AG20443 (cell line): Measurements from ENCODE around the gene KPNA6.

Experiments used
- DNase-seq: peaks from one replicate; pipeline ENCODE4 v3.0.0; 2012; ENCODE audit warnings: low spot score, mixed read lengths

The KPNA6 gene

DNA sequence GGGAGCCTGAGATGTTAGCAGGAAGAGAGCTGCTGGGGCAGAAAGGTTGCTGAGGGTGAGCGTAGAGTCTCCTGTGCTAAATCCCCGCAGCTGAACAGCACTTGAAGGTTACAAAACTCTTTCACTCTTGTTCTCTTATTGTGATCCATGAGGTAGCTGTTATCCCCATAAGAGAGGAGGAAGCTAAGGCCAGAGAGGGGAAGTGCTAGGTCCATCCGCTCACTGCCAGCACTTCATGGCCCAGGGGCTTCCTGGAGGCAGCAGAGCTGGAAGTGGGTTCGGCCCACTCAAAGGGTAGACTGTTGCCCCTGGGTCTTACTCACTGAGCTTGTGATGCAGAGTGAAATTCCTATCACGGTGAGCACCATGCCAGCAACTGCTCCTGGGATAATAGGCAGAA is 108.7 kb downstream of the KPNA6 start:
- DNase-seq: no peak

DNA sequence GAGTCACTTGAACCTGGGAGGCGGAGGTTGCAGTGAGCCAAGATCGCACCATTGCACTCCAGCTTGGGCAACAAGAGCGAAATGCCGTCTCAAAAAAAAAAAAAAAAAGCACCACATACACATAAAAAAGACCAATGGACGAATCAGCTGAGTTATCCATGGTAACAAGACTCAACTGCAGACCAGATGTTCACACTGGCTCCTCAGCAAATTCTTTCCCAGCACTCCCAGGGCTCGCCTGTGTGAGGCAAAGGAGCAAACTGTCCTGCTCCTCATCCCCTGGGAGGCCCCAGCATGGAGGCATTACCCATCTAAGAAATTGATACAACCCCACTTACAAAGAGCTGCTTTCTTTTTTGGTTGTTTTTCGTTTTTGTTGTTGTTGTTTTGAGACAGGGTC is 111.2 kb downstream of the KPNA6 start:
- DNase-seq: peak; percentile 44

DNA sequence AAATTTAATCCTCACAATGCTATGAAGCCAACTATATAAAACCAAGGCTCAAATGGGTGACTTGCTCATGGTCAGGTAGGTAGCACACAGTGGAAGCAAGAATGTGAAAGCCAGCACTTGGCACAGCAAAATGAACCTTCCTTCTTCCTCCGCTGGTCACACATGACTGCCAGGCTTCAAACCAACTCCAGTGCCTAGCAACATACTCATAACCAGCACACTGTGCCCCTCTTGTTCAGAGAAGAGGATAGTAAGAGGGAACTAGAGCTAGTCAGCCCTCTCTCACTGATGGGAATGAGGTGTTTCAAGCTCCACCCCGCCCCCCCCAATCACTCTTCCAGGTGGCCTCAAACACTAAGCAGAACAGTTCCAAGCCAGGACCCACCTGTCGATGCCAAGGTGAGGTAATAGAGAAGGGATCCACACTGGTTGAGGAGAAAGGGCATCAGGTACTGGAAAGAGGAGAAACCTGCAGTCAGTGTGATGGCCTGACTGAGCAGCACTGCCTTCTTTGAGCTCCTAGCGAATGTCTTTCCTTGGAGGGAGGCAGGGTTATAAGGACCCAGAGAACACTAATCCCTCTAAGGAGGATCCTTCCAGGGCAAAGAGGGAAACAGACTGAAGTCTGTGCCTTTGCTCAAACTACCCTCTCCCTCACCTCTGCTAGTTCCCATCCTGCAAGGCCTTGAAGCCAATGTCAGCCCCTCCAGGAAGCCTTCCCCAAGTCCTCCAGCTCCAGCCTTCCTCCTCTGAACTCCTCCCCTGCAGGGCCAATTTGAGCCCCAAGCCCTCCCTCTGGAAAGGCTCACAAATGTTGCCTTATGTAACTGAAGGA is 113.1 kb downstream of the KPNA6 start:
- DNase-seq: no peak

GRCh38 chr1:32221581-32221979 is 113.7 kb downstream of the KPNA6 start:
- DNase-seq: no peak

GRCh38 chr1:32221980-32222755 is 114.3 kb downstream of the KPNA6 start, which contains the start of the genes EIF3I and TMEM234:
Gene EIF3I, plus strand, starts transcription at chr1:32222407. Its CDS starts 35 bp downstream, at chr1:32222442.
Gene TMEM234, minus strand, starts transcription at chr1:32222353. Its CDS starts 31 bp downstream, at chr1:32222322.
- peak; percentile 95 for DNase-seq

DNA sequence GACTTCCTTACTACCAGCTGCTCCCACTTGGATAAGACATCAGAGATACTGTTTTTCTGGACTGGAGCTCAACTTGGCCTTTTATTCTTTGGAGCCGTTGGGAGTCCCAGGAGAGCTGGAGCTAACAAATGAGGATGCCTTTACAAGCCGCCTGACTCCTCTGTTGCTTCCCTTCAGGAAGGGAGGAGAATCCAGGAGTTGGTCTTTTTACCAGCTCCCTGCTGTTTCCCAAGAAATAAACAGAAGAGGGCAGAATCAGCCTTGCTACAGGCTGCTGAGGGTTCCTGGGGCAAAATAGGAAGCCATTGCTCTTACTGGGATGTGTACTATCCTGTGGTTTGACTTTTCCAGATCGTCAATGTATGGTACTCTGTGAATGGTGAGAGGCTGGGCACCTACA is 115.8 kb downstream of the KPNA6 start:
- no peak for DNase-seq

DNA sequence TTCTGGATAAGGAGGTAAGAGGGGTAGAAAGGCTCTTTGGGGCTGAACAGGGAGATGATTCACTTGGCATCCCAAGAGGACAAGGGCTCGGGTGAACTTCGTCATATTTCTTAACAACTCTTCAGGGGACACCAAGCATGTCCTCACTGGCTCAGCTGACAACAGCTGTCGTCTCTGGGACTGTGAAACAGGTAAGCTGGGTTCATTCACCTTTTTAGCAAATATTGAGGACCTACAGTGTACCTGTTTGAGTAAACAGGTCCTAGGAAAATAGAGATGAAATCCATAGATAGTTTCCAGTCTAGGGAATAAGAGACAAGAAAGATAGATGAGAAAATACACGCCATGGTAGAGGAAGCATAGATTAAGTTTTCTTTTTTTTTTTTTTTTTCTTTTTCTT is 116.4 kb downstream of the KPNA6 start:
- DNase-seq: no peak
